H1 (cell line): ENCODE results near the gene UCN3. TPM values are rescaled to one million over a fixed set of nuclear protein-coding genes. Genes with fewer than 3 reads are reported as not detected.

Experiments
- BCL11A ChIP-seq, 2 experiments: IDR thresholded peaks; one replicate each; pipeline ENCODE4 v1.6.1; 2011; ENCODE audit warnings: low read depth in 2 of 2, low read length in 2 of 2, mild to moderate bottlenecking in 2 of 2
- POLR2AphosphoS5 ChIP-seq: IDR thresholded peaks from 2 replicates; pipeline ENCODE4 v1.6.1; 2011; ENCODE audit warnings: low read depth, low read length
- RAD21 ChIP-seq, 2 experiments: IDR thresholded peaks in 1 of 2; conservative IDR thresholded peaks in 1 of 2; 2 replicates each; pipeline ENCODE4 v1.6.1; 2011; ENCODE audit warnings: low read depth in 2 of 2, low read length in 2 of 2, improper control_type of control experiment in 1 of 2, inconsistent platforms in 1 of 2, mild to moderate bottlenecking in 1 of 2, moderate library complexity in 1 of 2
- RFX5 ChIP-seq: IDR thresholded peaks from 2 replicates; pipeline ENCODE4 v1.6.1; 2011; ENCODE audit warnings: low read depth, low read length, improper control_type of control experiment, borderline replicate concordance
- polyA plus RNA-seq, 7 experiments: library from polyadenylated mRNA; depleted of rRNA in 3 of 7; stranded (reverse) in 5 of 7; unstranded in 2 of 7; fragments of >200 nt in 5 of 7; fragments of 200-250 nt in 2 of 7; gene quantifications; 1 replicate in 5 of 7; 2 replicates in 1 of 7; 4 replicates in 1 of 7; pipeline versions ENCODE4 v1.2.1 to v1.2.3, GENCODE V29; 2011 to 2013; ENCODE audit warnings: missing spikeins in 2 of 7, mixed read lengths in 2 of 7
- total RNA-seq: library from RNA; stranded (reverse); fragmentation: NEBNext Ultra II Directional; extraction: Animal tissue kit (Norgen Biotek cat#: 25700); gene quantifications from 2 replicates; pipeline ENCODE4 v1.2.1, GENCODE V29; 2021

Gene UCN3
- total and polyA plus RNA-seq, 2 of the 8 experiments (the other 6 are each of a cell fraction or from before 2014, with no cell fraction given): not detected

DNA sequence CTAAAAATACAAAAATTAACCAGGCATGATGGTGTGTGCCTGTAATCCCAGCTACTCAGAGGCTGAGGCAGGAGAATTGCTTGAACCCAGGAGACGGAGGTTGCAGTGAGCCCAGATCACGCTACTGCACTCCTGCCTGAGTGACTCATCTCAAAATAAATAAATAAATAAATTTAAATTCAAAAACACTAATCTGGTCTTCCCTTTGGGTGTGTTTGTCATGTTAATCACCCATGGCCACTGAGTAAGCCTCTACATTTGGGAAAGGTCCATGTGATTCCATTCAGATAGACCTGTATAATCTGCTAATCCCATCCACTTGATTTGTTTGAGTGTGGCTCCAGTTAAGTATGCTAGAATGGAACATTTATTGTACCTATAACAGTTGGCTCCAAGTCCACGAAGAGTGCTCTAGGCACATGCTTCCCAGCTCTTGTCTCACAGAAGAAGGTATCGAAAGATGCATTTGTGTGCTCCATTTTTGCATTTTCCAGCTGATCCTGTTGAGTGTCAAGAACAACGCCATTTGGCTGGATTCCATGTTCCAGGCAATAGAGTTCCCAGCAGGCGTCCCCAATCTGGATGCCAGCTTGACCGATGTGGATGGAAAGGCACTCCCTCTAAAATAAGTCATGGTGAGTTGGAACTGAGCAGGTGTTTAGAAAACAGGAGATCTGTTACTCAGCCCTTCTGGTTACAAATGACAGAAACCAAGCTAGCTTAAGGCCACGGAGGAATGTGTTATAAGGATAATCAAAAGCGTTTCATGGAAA, 35.9 kb downstream of the UCN3 start (continued):
- no peak for TF ChIP-seq BCL11A (IDR thresholded peaks at IDR 0.05; ENCODE audit: low read depth in 2 of 2, low read length in 2 of 2)
- no peak for TF ChIP-seq RFX5
- no peak for TF ChIP-seq RAD21 (IDR thresholded peaks at IDR 0.05 in 1 of 2, conservative IDR thresholded peaks at IDR 0.05 in 1 of 2; ENCODE audit: low read depth in 2 of 2, low read length in 2 of 2)
- TF ChIP-seq POLR2AphosphoS5: no peak
